ENCODE results near the gene LHPP.

Gene LHPP

DNA sequence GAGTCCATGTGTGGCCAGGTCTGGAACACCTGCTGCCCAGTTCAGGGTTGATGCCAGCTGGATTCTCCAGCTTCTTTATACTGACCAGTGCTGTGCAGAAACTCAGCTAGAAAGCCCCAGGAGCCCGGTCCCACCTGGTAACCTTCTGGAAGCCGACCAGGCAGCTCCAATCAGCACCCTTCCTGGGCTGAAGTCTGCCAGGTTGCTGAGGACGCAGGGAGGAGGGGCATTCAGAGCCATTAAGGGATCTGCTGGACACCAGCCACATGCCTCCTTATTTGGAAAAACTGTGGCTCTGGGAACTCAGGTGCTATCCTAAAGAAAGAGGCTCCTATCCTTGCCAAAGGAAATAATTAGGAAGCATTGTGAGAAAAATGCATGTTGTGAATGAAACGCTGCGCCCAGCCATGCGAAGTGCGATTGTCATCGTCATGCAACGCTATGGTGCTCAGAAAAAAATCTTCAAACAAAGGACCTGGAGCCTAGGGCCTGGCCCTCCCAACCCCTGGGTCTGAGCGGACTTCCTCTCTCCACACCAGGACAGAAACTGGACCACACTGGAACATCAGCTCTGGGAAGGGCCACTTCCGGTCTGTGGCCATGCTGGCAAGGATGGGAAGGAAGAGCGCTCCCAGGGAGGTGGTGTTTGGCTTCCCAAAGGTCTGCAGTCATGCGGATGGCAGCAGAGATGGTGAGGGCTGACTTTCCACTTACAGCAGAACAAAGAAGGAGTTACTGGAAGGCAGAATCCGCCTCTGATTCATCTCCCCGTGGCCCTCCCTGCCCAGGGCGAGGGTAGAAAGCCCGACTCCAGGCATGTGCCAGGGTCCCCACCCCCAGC lies 192.4 kb downstream of the LHPP start:
- DNase-seq (ENCODE audit: low read depth, low spot score) = peak; percentile 51

DNA sequence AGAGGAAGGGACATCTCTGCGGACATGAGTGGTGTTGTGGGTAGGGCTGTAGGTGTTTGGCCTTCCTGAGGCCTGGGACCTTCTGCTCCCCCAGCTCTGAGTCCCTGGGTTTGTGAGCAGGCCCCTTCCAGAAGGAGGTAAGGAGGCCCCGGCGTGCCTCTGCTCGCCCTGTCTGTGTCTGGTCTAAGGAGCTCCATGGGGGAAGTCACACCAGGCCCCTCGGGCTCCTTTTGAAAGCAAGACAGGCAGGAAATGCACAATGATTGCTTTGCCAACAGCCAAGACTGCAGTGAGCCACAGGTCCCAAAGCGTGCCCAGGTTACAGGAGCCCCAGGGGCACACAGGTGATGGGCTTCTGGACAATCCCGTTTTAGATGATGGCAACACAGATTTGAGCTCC lies 193.1 kb downstream of the LHPP start:
- DNase-seq (ENCODE audit: low read depth, low spot score) = no peak

DNA sequence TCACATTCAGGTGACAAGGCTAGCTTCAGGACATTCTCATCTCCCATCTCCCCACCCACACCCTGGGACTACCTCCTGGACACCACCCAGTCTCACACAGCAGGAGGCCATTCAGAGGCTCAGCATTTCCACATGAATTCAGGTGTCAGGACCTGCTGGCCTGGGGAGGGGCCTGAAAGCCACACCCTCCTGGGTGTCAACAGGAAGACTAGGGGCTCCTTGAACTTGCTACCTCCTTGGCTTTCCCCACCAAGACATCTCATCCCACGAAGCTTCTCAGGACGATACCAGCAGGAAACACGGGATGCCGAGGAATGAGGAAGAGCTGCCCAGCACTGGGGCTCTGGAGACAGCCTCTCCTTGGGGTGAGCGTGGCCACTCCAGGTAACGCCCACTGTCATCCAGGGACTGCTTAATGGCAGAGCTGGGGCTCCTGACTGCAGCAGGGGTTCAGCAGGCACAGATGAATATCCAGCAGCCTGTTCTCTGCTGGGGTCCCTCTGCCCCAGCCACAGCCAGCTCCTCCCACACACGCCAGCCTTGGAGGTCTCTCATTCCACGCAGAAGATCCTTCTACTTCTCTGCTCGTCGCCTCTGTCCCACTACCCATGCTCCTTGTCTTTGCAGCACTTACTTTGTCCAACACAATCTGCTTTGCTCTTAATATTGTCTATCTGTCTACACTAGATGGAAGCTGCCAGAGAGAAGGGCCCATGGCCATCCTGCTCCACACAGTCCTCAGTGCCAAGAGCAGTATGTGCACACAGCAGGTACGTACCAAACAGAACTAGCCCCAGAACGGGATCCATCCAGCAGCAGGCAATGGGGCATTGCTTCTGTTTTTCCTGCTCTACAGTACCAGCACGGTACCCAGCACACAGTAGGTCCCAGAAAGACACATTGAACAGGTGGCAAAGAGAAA lies 193.8 kb downstream of the LHPP start:
- DNase-seq (ENCODE audit: low read depth, low spot score) = no peak

DNA sequence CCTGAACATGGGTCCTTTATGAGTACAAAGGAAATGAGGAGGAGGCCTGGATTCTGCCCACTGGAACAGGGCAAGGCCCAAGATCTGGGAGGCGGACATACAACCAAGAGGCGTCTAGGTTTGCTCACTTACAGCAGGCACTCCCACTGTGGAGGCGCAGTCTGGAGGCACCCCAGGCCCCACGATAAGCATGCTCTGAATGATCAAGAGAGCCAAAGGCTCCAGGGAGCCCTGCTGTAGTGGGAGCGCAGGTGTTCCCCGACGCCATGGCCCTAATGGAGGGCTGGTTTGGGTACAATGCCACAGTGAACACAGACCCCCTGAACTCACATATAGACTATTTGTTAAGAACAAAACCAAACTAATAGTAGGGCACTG lies 194.5 kb downstream of the LHPP start:
- no peak for DNase-seq (ENCODE audit: low read depth, low spot score)

DNA sequence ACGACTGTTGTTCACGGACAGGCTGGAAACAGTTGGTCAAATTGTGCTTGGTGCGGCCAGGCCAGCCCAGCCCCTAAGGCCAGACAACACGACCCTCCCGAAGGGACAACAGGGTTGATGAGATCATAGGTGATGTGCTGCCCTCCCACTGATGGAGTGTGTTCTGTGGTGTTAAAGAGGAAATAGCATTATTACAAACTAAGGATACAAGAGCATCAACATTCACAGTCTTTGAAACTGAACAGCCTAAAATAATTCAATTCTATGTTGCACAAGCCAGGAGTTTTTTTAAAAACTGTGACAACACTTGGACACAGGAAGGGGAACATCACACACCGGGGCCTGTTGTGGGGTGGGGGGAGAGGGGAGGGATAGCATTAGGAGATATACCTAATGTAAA lies 194.9 kb downstream of the LHPP start:
- no peak for DNase-seq (ENCODE audit: low read depth, low spot score)

DNA sequence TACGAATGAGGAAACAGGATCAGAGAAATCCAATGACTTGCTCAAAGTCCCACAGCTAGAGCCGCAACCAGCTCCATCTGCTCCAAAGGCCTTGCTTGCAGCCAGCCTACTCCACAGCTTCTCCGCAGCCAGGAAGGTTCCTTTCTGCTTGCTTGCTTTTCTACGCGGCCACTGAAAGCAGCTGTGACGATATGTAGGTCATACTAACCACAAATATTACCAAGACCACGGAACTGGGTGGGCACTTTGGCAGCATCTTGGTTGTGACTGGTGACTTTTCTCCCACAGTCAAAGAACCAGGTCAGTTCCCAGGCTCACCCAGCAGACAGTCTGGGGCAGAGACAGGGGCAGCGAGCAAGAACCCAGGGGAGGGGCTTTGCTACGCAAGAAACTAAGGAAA lies 196.2 kb downstream of the LHPP start:
- peak; percentile 81 for DNase-seq (ENCODE audit: low read depth, low spot score)

DNA sequence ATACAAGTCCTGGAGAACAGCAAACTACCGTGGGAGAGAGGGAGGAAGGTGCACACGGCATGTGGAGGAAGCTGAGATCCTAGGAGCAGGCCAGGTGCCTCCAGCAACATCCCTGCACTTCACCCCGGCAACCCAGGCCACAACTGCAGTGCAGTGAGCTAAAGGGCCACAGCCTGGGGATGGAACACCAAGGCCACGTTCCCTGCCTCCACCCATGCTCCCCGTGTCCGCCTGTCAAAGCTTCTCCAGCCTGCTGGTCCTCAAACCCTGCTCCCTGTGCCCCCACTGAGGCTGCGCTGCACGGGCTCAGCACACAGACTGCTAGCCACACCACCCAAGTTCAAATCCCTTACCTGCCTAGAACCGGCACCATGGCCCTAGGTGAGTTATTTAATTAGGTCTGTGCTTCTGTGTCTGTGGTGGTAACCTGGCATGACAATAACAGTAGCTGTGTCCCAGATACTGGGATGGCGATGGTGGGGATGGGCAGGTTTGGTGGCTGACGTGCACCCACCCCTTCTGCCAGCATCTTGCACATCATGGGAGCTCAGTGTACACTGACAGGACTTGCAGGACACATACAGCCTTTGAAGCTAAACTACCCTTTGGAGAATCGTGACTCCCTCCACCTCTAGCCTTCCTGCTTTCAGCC lies 197.1 kb downstream of the LHPP start:
- DNase-seq (ENCODE audit: low read depth, low spot score) = no peak

DNA sequence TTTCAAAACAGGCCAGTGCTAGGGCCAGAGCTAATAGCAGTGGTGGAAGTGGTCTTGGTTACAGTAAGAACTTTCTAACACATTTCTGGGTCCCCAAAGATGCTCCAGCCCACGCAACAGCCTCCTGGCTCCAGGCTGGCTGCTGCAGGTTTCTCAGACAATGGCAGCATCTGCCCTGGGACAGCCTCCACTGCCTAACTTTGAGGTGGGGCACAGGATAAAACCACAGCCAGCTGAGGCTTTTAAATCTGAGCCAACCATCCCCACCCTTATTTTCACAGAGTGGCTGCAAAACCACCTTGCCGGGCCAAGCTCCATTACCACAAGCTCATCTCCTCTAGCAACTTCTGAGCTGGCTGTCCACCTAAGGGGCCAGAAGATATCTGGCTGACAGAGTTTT lies 197.8 kb downstream of the LHPP start:
- DNase-seq (ENCODE audit: low read depth, low spot score) = no peak

DNA sequence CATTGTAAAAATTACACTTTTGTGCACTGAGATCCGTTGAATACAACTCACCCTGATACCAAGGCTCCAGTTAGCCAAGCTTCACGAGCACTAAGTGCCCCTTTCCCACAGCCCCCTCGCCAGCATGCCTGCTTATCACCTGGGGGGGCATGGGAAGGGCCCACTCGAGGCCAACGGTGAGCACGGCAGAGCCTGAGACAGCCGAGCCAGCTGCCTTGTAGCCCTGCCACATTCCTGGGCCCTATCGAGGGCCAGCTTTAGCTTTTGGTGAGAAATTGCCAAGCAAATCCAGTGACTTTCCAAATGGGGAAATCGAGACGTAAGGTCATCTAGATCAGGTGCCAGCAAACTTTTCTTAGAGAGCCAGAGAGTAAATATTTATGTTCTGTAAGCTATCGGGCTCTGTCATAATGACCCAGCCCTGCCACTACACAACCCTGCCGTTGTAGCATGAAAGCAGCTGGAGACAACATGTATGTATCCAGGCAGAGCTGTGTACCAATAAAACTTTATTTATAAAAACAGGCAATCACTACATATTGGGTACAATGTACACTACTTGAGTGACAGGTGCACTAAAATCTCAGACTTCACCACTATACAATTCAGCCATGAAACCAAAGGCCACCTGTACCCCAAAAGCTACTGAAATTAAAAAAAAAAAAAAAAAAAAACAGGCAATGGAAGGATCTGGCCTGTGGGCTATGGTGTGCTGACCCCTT lies 198.9 kb downstream of the LHPP start:
- DNase-seq (ENCODE audit: low read depth, low spot score) = no peak

DNA sequence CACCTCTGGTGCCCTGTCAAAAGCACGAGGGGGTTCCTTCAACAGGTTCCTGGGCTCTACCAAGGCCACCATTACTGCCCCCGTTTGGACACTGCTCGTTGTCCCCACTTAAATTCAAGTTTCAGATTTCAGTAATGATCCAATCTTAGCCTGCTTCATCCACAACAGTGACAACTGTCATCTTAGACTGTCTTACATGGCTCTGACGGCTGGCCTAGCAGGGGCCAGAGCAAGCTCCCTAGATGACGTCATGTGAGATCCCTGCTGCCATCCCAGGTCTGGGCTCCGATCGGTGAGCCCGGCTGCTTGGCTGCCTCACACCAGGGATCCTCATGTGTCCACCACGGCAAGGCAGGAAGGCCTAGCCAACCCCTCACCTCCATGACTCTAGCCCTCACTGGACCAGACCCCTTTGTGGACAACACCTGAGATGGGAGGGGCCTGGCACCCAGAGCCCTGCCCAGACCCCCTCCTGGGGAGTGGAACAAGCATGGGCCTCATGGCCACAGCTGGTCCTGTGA lies 200.1 kb downstream of the LHPP start:
- DNase-seq (ENCODE audit: low read depth, low spot score) = no peak

DNA sequence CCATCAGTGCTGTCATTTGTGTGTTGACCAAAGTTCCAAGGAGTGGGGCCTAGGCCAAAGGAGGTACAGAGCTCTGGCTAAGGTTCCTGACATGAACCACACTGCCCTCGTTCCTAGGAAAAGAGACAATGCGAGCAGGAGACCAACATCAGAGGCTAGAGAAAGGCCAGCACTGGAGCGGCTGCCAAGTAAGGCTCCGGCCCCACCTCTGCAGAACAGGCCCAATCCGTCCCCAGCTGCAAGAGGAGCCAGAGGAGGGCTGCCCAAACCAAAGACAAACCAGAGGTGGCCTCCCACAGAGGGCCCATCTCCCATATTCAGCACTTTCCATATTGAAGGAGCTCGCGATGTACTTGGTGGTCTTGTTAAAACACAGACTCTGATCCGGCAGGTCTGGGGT lies 201.6 kb downstream of the LHPP start:
- no peak for DNase-seq (ENCODE audit: low read depth, low spot score)

Data from astrocyte of the hippocampus (primary cell).